GM21423 (cell line): ENCODE data around the gene ATG16L2.
"Not testable (repeated sequence)": the region's sequence is repeated elsewhere in the genome, so short reads cannot be mapped to it uniquely, and the experiment has no call there.

Source experiments
- ATAC-seq: cut with Tn5 transposase; IDR thresholded peaks from one replicate; pipeline ENCODE4 v1.9.1; 2021; ENCODE audit warnings: mild to moderate bottlenecking, moderate library complexity; ENCODE audit not compliant: unreplicated experiment

The ATG16L2 gene

GRCh38 chr11:72836111-72836510 is 21.9 kb downstream of the ATG16L2 start:
- no peak for ATAC-seq

GRCh38 chr11:72838691-72839305 is 24.6 kb downstream of the ATG16L2 start:
- ATAC-seq: no peak

GRCh38 chr11:72840780-72841179 is 26.6 kb downstream of the ATG16L2 start:
- no peak for ATAC-seq

- ATAC-seq: no peak
These were observed 27.2 kb downstream of the ATG16L2 start for GRCh38 chr11:72841397-72841796.

- no peak for ATAC-seq
These were observed 27.9 kb downstream of the ATG16L2 start for GRCh38 chr11:72842126-72842525.

- no peak for ATAC-seq
These were observed 28.6 kb downstream of the ATG16L2 start for GRCh38 chr11:72842653-72843330.

GRCh38 chr11:72844356-72844755 is 30.1 kb downstream of the ATG16L2 start:
- no peak for ATAC-seq

GRCh38 chr11:72848846-72849466 is 34.7 kb downstream of the ATG16L2 start:
- no peak for ATAC-seq

- no peak for ATAC-seq
These were observed 36.6 kb downstream of the ATG16L2 start for GRCh38 chr11:72850832-72851231.

GRCh38 chr11:72851726-72852125 is 37.5 kb downstream of the ATG16L2 start:
- no peak for ATAC-seq

GRCh38 chr11:72856065-72856464 is 41.9 kb downstream of the ATG16L2 start:
- ATAC-seq: no peak

- no peak for ATAC-seq
These were observed 42.5 kb downstream of the ATG16L2 start for GRCh38 chr11:72856551-72857345.

GRCh38 chr11:72858267-72858666 is 44.1 kb downstream of the ATG16L2 start:
- ATAC-seq: not testable (repeated sequence)

GRCh38 chr11:72859126-72859525 is 44.9 kb downstream of the ATG16L2 start:
- ATAC-seq: no peak

GRCh38 chr11:72860010-72860409 is 45.8 kb downstream of the ATG16L2 start:
- no peak for ATAC-seq

GRCh38 chr11:72860592-72860991 is 46.4 kb downstream of the ATG16L2 start:
- no peak for ATAC-seq

- ATAC-seq: no peak
These were observed 48.9 kb downstream of the ATG16L2 start for GRCh38 chr11:72863091-72863490.

- no peak for ATAC-seq
These were observed 49.7 kb downstream of the ATG16L2 start for GRCh38 chr11:72863916-72864315.

- ATAC-seq: no peak
These were observed 50.8 kb downstream of the ATG16L2 start for GRCh38 chr11:72864702-72865655.

- ATAC-seq: no peak
These were observed 53.8 kb downstream of the ATG16L2 start for GRCh38 chr11:72867970-72868369.
